ENCODE data around the gene PALMD. TPM values are rescaled to one million over a fixed set of nuclear protein-coding genes. Genes with fewer than 3 reads are reported as not detected.

The PALMD gene
- total and polyA plus RNA-seq, 4 donors: 12.1 to 42.5 (median 14.5) TPM

DNA sequence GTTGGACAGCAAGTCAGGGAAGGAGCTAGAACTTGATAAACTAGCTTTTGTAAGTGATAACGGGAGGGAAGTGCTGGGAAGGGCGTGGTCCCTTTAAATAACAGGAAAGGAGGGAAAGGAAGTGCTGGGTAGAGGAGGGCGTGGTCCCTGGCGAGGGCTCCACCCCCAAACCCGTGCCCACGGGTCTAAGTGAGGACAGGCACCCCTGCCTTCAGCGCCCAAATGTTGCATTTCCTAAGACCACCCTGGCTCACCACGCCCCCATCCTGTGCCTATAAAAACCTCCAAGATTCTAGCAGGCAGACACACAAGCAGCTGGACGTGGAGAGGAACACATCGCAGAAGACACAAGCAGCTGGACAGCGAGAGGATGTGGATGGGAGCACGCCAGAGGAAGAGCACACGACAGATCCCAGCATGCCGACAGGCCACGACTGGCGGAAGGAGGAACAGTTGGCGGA is 58.5 kb downstream of the PALMD start:
- Histone ChIP-seq H3K4me1 (ENCODE audit: control insufficient read depth, insufficient read depth, low read length) (no peaks in the 10 kb centered on the region), H3K27me3 (ENCODE audit: control insufficient read depth, insufficient read depth, low read length) (no peaks in the 10 kb centered on the region), H3K27ac (ENCODE audit: low read depth, low read length) (no peak overlapping the region), H3K36me3 (ENCODE audit: control insufficient read depth, insufficient read depth, low read length) (no peaks in the 10 kb centered on the region), H3K9me3 (ENCODE audit: control insufficient read depth, insufficient read depth, low read length) (no peaks in the 10 kb centered on the region), H3K4me3 (ENCODE audit: low read depth, low read length) (no peak overlapping the region)
- no peak for DNase-seq (ENCODE audit: low read depth in 4 of 6, low spot score in 6 of 6)
- 86% methylated on average over 16 of the region's 17 CpGs for WGBS (ENCODE audit: insufficient coverage)

DNA sequence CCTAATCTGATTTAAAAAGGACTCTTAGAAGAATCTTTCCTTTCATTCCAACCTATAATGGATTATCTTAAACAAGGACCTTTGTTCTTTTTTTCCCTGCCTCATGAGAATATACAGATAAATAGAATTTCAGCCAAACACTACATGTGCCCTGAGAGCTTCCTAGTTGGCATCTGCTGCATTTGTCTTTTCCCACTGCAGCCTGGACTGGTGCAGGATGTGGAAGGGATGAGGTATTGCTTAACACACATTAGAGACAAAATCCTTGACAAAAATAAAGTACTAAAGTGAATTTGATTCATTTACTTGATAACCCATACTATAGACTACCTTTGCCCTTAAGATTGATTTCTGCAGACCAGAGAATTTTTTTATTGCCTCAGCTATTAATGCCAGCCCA is 59.5 kb downstream of the PALMD start:
- H3K4me1 ChIP-seq (ENCODE audit: control insufficient read depth, insufficient read depth, low read length): no peaks in the 10 kb centered on the region
- no peaks in the 10 kb centered on the region for H3K36me3 ChIP-seq (ENCODE audit: control insufficient read depth, insufficient read depth, low read length)
- H3K27me3 ChIP-seq (ENCODE audit: control insufficient read depth, insufficient read depth, low read length): no peaks in the 10 kb centered on the region
- no peak overlapping the region for H3K4me3 ChIP-seq (ENCODE audit: low read depth, low read length)
- no peak overlapping the region for H3K27ac ChIP-seq (ENCODE audit: low read depth, low read length)
- no peak for DNase-seq (ENCODE audit: low read depth in 4 of 6, low spot score in 6 of 6)
- no peaks in the 10 kb centered on the region for H3K9me3 ChIP-seq (ENCODE audit: control insufficient read depth, insufficient read depth, low read length)

DNA sequence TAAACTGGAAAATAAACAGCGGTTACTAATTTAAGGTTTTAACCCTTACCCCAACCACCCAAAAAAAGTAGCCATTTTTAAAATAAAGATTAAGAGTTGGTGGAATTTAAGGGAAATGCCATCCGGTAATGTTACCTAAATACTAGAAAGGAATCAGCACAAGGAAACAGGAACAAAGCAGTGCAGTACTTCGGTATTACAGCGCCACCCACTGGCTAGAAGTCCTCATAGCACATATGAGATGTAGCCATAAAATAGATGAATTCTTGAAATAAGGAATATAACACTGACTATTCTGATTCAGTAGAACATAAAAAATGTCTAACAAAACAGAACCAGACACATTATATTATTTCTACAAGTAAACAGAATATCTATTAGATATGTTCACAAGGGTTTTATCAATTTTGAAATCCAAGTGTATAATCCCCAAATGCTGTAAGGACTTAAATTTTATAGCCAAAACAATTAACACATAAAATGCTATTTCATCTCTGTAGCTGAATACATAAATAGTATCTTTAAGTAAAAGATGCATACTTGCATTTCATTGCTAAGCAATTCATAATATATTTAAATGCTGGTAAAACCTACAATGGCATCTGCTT is 61.7 kb downstream of the PALMD start:
- Histone ChIP-seq H3K36me3 (ENCODE audit: control insufficient read depth, insufficient read depth, low read length) (no peaks in the 10 kb centered on the region), H3K27ac (ENCODE audit: low read depth, low read length) (no peak overlapping the region), H3K9me3 (ENCODE audit: control insufficient read depth, insufficient read depth, low read length) (no peaks in the 10 kb centered on the region), H3K27me3 (ENCODE audit: control insufficient read depth, insufficient read depth, low read length) (no peaks in the 10 kb centered on the region), H3K4me1 (ENCODE audit: control insufficient read depth, insufficient read depth, low read length) (no peaks in the 10 kb centered on the region), H3K4me3 (ENCODE audit: low read depth, low read length) (no peak overlapping the region)
- WGBS (ENCODE audit: insufficient coverage): no CpG with 5 or more reads among the region's 4 CpGs
- peak; percentile 57 to 94 (median 70) for DNase-seq (ENCODE audit: low read depth in 4 of 6, low spot score in 6 of 6)

DNA sequence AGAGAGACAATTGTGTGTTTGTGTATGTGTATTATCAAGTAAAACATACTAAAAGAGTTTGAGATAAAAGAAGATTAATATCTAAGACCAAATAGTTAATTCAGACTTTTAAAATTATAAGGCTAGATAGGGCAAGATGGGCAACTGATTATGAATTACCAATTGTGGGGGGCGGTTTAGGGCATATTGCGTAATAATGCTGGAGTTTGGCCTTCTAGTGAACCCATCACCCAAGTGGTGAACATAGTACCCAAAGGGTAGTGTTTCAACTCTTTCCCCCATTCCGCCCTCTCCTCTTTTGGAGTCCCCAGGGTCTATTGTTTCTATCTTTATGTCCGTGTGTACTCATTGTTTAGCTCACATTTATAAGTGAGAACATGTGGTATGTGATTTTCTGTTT is 65.1 kb downstream of the PALMD start:
- Histone ChIP-seq H3K36me3 (ENCODE audit: control insufficient read depth, insufficient read depth, low read length) (no peaks in the 10 kb centered on the region), H3K27me3 (ENCODE audit: control insufficient read depth, insufficient read depth, low read length) (no peaks in the 10 kb centered on the region), H3K9me3 (ENCODE audit: control insufficient read depth, insufficient read depth, low read length) (no peaks in the 10 kb centered on the region), H3K4me3 (ENCODE audit: low read depth, low read length) (no peak overlapping the region), H3K4me1 (ENCODE audit: control insufficient read depth, insufficient read depth, low read length) (no peaks in the 10 kb centered on the region), H3K27ac (ENCODE audit: low read depth, low read length) (no peak overlapping the region)
- no peak for DNase-seq (ENCODE audit: low read depth in 4 of 6, low spot score in 6 of 6)
- WGBS (ENCODE audit: insufficient coverage): 100% methylated on average over 1 of the region's 4 CpGs

DNA sequence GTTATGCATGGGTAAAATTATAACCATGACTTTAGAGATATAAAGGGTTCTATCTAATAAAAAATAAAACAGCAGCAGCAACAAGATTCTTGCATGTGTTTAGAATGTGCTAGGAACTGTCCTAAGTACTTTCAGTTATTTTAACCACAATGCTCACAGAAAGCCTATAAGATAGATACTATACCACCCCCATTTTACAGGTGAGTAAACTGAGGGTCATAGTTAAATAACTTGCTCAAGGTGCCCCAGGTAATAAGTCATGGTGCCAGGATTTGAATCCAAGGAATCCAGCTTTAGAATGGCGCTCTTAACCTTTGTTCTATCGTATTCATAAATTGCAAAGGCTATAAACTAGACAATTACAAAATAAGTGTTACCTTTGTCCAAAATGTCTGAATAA is 67.1 kb downstream of the PALMD start:
- Histone ChIP-seq H3K9me3 (ENCODE audit: control insufficient read depth, insufficient read depth, low read length) (no peaks in the 10 kb centered on the region), H3K4me1 (ENCODE audit: control insufficient read depth, insufficient read depth, low read length) (no peaks in the 10 kb centered on the region), H3K27ac (ENCODE audit: low read depth, low read length) (no peak overlapping the region), H3K27me3 (ENCODE audit: control insufficient read depth, insufficient read depth, low read length) (no peaks in the 10 kb centered on the region), H3K36me3 (ENCODE audit: control insufficient read depth, insufficient read depth, low read length) (no peaks in the 10 kb centered on the region), H3K4me3 (ENCODE audit: low read depth, low read length) (no peak overlapping the region)
- WGBS (ENCODE audit: insufficient coverage): no CpG with 5 or more reads among the region's 2 CpGs
- no peak for DNase-seq (ENCODE audit: low read depth in 4 of 6, low spot score in 6 of 6)

DNA sequence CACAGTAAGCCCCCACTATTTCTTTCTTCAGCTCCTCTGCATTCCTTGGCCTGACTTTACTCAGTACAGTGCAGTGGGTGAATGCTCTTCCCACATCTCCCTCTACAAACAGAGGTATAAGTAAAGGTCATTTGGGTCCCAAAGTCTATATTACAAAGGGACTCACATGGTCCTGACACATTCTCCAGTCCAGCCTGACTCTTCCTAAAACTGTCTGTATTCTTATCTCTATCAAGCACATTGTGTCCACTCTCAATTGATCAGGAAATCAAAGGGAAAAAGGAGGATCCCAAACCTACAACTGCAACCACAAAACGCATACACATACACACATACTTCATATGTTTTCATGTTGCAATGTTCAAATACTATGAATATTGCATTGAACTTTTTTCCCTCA is 71.1 kb downstream of the PALMD start:
- no peaks in the 10 kb centered on the region for H3K9me3 ChIP-seq (ENCODE audit: control insufficient read depth, insufficient read depth, low read length)
- no CpG with 5 or more reads among the region's 1 CpG for WGBS (ENCODE audit: insufficient coverage)
- no peak overlapping the region for H3K4me3 ChIP-seq (ENCODE audit: low read depth, low read length)
- H3K27ac ChIP-seq (ENCODE audit: low read depth, low read length): no peak overlapping the region
- no peaks in the 10 kb centered on the region for H3K27me3 ChIP-seq (ENCODE audit: control insufficient read depth, insufficient read depth, low read length)
- no peaks in the 10 kb centered on the region for H3K36me3 ChIP-seq (ENCODE audit: control insufficient read depth, insufficient read depth, low read length)
- H3K4me1 ChIP-seq (ENCODE audit: control insufficient read depth, insufficient read depth, low read length): no peaks in the 10 kb centered on the region
- no peak for DNase-seq (ENCODE audit: low read depth in 4 of 6, low spot score in 6 of 6)

DNA sequence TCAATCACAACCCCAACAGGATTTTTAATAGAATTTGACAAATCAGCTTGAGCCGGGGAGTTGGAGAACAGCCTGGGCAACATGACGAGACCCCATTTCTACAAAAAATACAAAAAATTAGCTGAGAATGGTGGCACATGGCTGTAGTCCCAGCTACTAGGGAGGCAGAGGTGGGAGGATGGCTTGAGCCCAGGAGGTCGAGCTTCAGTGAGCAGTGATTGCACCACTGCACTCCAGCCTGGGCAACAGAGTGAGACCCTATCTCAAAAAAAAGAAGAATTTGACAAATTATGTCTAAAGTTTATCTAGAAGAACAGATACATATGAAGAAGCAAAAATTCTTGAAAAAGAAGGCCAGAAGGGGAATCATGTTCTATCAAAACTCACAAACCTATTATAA is 77.3 kb downstream of the PALMD start:
- no peak overlapping the region for H3K27ac ChIP-seq (ENCODE audit: low read depth, low read length)
- H3K9me3 ChIP-seq (ENCODE audit: control insufficient read depth, insufficient read depth, low read length): no peaks in the 10 kb centered on the region
- H3K27me3 ChIP-seq (ENCODE audit: control insufficient read depth, insufficient read depth, low read length): no peaks in the 10 kb centered on the region
- H3K4me1 ChIP-seq (ENCODE audit: control insufficient read depth, insufficient read depth, low read length): no peaks in the 10 kb centered on the region
- no peak overlapping the region for H3K4me3 ChIP-seq (ENCODE audit: low read depth, low read length)
- no peaks in the 10 kb centered on the region for H3K36me3 ChIP-seq (ENCODE audit: control insufficient read depth, insufficient read depth, low read length)
- WGBS (ENCODE audit: insufficient coverage): no CpG with 5 or more reads among the region's 3 CpGs
- no peak for DNase-seq (ENCODE audit: low read depth in 4 of 6, low spot score in 6 of 6)

DNA sequence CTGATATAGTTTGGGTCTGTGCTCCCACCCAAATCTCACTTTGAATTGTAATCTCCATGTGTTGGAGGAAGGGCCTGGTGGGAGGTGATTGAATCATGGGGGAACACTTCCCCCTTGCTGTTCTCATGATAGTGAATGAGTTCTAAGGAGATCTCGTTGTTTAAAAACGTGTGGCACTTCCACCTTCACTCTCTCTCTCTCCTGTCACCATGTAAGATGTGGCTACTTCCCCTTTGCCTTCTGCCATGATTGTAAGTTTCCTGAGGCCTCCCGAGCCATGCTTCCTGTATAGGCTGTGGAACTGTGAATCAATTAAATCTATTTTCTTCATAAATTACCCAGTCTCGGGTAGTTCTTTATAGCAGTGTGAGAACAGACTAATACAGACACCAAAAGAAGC is 80.1 kb downstream of the PALMD start:
- Histone ChIP-seq H3K27ac (ENCODE audit: low read depth, low read length) (no peak overlapping the region), H3K9me3 (ENCODE audit: control insufficient read depth, insufficient read depth, low read length) (no peaks in the 10 kb centered on the region), H3K36me3 (ENCODE audit: control insufficient read depth, insufficient read depth, low read length) (no peaks in the 10 kb centered on the region), H3K4me3 (ENCODE audit: low read depth, low read length) (no peak overlapping the region), H3K4me1 (ENCODE audit: control insufficient read depth, insufficient read depth, low read length) (no peaks in the 10 kb centered on the region), H3K27me3 (ENCODE audit: control insufficient read depth, insufficient read depth, low read length) (no peaks in the 10 kb centered on the region)
- no peak for DNase-seq (ENCODE audit: low read depth in 4 of 6, low spot score in 6 of 6)
- WGBS (ENCODE audit: insufficient coverage): no CpG with 5 or more reads among the region's 4 CpGs

DNA sequence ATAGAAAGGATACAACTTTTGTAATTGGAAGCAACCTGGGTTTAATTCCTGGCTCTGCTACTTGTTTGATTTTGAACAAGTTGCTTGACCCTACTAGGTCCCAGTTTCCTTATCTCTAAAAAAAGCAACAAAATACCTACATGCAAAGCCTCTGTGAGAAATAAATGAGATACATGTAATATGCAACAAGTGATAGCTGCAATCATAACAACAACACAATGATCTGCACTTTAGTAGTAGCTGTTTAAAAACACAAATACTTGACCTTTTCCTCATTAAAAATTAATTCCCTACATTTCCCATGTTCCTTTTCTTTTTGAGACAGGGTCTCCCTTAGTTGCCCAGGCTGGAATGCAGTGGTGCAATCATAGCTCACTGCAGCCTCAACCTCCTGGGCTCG is 80.5 kb downstream of the PALMD start:
- Histone ChIP-seq H3K4me1 (ENCODE audit: control insufficient read depth, insufficient read depth, low read length) (no peaks in the 10 kb centered on the region), H3K9me3 (ENCODE audit: control insufficient read depth, insufficient read depth, low read length) (no peaks in the 10 kb centered on the region)
- no CpG with 5 or more reads among the region's 1 CpG for WGBS (ENCODE audit: insufficient coverage)

DNA sequence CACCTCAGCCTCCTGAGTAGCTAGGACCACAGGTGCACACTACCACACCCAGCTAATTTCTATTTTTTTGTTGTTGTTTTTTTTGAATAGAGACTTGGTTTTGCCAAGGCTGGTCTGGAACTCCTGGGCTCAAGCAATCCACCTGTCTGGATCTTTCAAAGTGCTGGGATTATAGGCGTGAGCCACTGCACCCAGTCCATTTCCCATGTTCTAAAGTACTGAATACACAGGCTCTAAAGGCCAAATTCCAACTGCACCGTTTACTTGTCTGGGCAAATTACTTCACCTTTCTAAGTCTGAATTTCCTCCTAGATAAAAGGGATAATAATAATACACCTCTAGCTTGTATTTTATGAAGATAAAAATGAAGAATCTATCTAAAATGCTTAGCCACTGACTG is 80.9 kb downstream of the PALMD start:
- WGBS (ENCODE audit: insufficient coverage): 100% methylated on average over 1 of the region's 2 CpGs
- Histone ChIP-seq H3K9me3 (ENCODE audit: control insufficient read depth, insufficient read depth, low read length) (no peaks in the 10 kb centered on the region), H3K4me3 (ENCODE audit: low read depth, low read length) (no peak overlapping the region)

More for the DNA sequence above, 80.5 kb downstream of the PALMD start:
- Histone ChIP-seq H3K36me3 (ENCODE audit: control insufficient read depth, insufficient read depth, low read length) (no peaks in the 10 kb centered on the region), H3K4me3 (ENCODE audit: low read depth, low read length) (no peak overlapping the region), H3K27ac (ENCODE audit: low read depth, low read length) (no peak overlapping the region), H3K27me3 (ENCODE audit: control insufficient read depth, insufficient read depth, low read length) (no peaks in the 10 kb centered on the region)
- no peak for DNase-seq (ENCODE audit: low read depth in 4 of 6, low spot score in 6 of 6)

More for the DNA sequence above, 80.9 kb downstream of the PALMD start:
- H3K4me1 ChIP-seq (ENCODE audit: control insufficient read depth, insufficient read depth, low read length): no peaks in the 10 kb centered on the region
- H3K27ac ChIP-seq (ENCODE audit: low read depth, low read length): no peak overlapping the region
- no peaks in the 10 kb centered on the region for H3K36me3 ChIP-seq (ENCODE audit: control insufficient read depth, insufficient read depth, low read length)
- no peaks in the 10 kb centered on the region for H3K27me3 ChIP-seq (ENCODE audit: control insufficient read depth, insufficient read depth, low read length)
- DNase-seq (ENCODE audit: low read depth in 4 of 6, low spot score in 6 of 6): no peak

All from spinal cord (tissue), 10 donors.